Esophagus muscularis mucosa (tissue), 4 donors: ENCODE measurements around the gene PIP4K2B. TPM values are rescaled to one million over a fixed set of nuclear protein-coding genes. Genes with fewer than 3 reads are reported as not detected.

ENCODE experiments used
- DNase-seq: peaks from one replicate; pipeline ENCODE4 v3.0.0-alpha.2; 2017; ENCODE audit errors: extremely low spot score
- H3K27ac ChIP-seq, 4 donors: fragments of 200-600 bp; sonication (generic); replicated peaks in 1 of 4; 1 replicate in 3 of 4; 2 replicates in 1 of 4; pipeline ENCODE4 v1.5.1; 2016 to 2019; ENCODE audit warnings: mild to moderate bottlenecking in 1 of 4
- H3K27me3 ChIP-seq, 4 donors: fragments of 200-600 bp; sonication (generic); one replicate each; pipeline versions ENCODE4 v1.5.1 to v1.6.0; 2016 to 2019
- H3K36me3 ChIP-seq, 4 donors: fragments of 200-600 bp; sonication (generic); one replicate each; pipeline ENCODE4 v1.5.1; 2016 to 2019
- H3K4me1 ChIP-seq, 4 donors: fragments of 200-600 bp; sonication (generic); one replicate each; pipeline ENCODE4 v1.5.1; 2016 to 2019
- H3K4me3 ChIP-seq, 4 donors: fragments of 200-600 bp; sonication (generic); 1 replicate in 2 of 4; 2 replicates in 2 of 4; pipeline ENCODE4 v1.5.1; 2016 to 2019; ENCODE audit warnings: mild to moderate bottlenecking in 4 of 4, moderate library complexity in 1 of 4
- H3K9me3 ChIP-seq, 4 donors: fragments of 200-600 bp; sonication (generic); 1 replicate in 3 of 4; 2 replicates in 1 of 4; pipeline ENCODE4 v1.5.1; 2016 to 2019
- EP300 ChIP-seq: sonication (generic); formaldehyde crosslinking; IDR thresholded peaks from one replicate; pipeline ENCODE4 v1.6.1; 2017; ENCODE audit warnings: antibody characterized with exemption
- POLR2A ChIP-seq: fragments of 450-650 bp; IDR thresholded peaks from one replicate; pipeline ENCODE4 v1.6.1; 2017; ENCODE audit warnings: antibody characterized with exemption, moderate library complexity, mild to moderate bottlenecking, low read depth
- POLR2AphosphoS5 ChIP-seq, 2 donors: sonication (generic); formaldehyde crosslinking; IDR thresholded peaks; one replicate each; pipeline ENCODE4 v1.6.1; 2017; ENCODE audit warnings: antibody characterized with exemption in 2 of 2
- WGBS: methylation state at CpG from one replicate; pipeline ENCODE4 v1.1.5; 2018; 5-methylcytosine and 5-hydroxymethylcytosine counted together
- intact Hi-C: fragments of 100-400 bp; cut with DNase I; formaldehyde crosslinking; loops from one replicate; pipeline ENCODE4 v1.15.1; 2023
- total RNA-seq, 4 donors: library from RNA; depleted of rRNA; stranded (reverse); fragments of >200 nt; gene quantifications; one replicate each; pipeline versions ENCODE4 v1.1.0 to v1.2.1, GENCODE V29; 2016
- TF ChIP-seq, protein P1 (sequence below), 3 experiments: fragments of 200-600 bp in 2 of 3; fragments of 450-650 bp in 1 of 3; sonication (generic) in 2 of 3; IDR thresholded peaks; one replicate each; pipeline ENCODE4 v1.5.1; 2017 to 2019; ENCODE audit warnings: antibody characterized with exemption in 3 of 3, mild to moderate bottlenecking in 2 of 3, moderate library complexity in 1 of 3

PIP4K2B gene
- total RNA-seq, 4 donors from 2014 or later: 39.5 to 72.1 (median 53.2) TPM

DNA sequence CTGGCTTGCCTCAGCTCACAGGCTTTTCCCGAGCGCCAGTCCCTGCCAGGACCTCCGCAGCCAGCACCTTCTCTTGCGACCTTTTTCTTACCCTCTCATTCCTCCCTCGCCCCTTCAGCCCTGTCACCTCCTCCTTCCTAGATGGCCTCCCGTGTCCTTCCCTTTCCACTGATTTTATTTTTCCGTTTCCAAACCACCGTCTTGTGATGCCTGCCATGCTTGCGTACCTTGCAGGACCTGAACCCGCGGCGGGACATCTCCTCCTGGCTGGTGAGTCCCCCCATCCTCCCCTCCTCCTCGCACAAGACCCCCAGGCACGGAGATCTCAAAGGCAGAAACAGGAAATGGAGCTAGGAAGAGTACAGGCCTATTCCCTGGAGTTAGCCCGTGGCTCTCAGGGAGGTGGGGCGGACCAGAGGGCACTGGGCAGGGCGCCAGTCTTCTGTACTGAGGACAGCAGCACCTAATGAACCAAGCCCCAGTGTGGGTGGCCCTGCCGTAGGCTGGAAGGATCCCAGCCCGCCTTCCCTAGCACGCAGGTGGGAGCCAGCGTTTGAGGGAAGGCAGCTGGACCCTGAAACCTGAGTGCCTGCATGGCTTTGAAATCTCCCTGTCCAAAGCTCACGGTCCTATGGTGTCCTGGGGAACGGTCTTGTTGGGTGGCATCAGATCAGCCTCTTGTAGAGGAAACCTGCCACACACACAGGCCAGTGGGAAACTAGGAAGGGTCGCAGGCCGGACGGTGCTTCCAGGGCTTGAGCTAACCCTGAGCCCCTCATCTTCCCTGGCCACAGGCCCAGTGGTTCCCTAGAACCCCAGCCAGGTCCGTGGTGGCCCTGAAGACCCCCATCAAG lies 68.6 kb downstream of the PIP4K2B start:
- 6% methylated on average over 23 of the region's 27 CpGs for WGBS
- H3K36me3 ChIP-seq: peaks cover 10 to 44% (median 32%) of the 10 kb centered on the region in 4 donors
- no peak for DNase-seq
- H3K4me3 ChIP-seq: peak overlapping the region; percentile 74 to 93 (median 85)
- TF ChIP-seq POLR2AphosphoS5 (IDR thresholded peaks at IDR 0.05) (peak in 1 of 2 donors; percentile 50), EP300 (no peak), POLR2A (no peak)
- TF ChIP-seq, protein P1, sequence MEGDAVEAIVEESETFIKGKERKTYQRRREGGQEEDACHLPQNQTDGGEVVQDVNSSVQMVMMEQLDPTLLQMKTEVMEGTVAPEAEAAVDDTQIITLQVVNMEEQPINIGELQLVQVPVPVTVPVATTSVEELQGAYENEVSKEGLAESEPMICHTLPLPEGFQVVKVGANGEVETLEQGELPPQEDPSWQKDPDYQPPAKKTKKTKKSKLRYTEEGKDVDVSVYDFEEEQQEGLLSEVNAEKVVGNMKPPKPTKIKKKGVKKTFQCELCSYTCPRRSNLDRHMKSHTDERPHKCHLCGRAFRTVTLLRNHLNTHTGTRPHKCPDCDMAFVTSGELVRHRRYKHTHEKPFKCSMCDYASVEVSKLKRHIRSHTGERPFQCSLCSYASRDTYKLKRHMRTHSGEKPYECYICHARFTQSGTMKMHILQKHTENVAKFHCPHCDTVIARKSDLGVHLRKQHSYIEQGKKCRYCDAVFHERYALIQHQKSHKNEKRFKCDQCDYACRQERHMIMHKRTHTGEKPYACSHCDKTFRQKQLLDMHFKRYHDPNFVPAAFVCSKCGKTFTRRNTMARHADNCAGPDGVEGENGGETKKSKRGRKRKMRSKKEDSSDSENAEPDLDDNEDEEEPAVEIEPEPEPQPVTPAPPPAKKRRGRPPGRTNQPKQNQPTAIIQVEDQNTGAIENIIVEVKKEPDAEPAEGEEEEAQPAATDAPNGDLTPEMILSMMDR (IDR thresholded peaks at IDR 0.05): no peak
- no peaks in the 10 kb centered on the region for H3K27me3 ChIP-seq
- H3K4me1 ChIP-seq: peaks cover 51 to 68% (median 63%) of the 10 kb centered on the region in 4 donors
- H3K9me3 ChIP-seq: no peaks in the 10 kb centered on the region
- H3K27ac ChIP-seq: peak overlapping the region; percentile 87 to 92 (median 88)
- intact Hi-C loops: loop anchor here (5.0 to 10.0 kb wide), 2 partner anchors 38 to 64 kb away; partner anchors contain the start of gene PIP4K2B

DNA sequence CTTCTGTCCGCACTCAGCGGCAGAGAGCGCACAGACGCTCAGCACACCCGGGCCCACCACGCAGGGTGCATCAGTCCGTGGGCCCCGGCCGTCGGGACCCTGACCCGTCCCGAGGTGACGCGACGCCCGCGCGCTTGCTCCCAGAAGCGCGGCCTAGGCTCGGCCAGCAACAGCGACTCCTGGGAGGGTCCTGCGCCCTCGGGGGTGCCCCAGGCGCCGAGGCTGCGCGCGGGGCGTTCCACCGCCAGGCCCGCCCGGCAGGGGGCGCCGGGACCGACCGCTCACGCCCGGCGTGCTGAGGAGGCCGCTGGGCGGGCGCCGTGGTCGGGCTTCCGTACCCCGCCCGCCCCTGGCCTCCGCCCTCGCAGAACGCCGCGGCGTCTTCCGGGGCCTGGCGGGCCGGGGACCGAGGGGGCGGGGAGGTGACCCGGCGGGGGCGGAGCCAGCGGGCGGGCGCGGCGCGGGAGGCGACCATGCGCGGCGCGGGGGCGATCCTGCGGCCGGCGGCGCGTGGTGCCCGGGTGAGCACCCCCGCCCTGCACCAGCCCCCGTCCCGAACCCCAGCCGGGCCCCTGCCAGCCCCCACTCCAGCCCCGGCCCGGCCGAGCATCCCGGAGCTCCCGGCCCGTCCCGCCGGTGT lies 69.3 kb downstream of the PIP4K2B start, which contains the start of gene CISD3:
CISD3 (plus strand) TSS at position 456 of the 640 bp plus-strand sequence; CDS start at position 474, 18 bp downstream.
- 0% methylated on average over 24 of the region's 92 CpGs for WGBS
- peak within 1 kb of the TSS; percentile 74 to 93 (median 85) for H3K4me3 ChIP-seq
- peaks cover 10 to 40% (median 34%) of the 10 kb centered on the region in 4 donors for H3K36me3 ChIP-seq
- intact Hi-C loops: loop anchor here (5.0 to 10.0 kb wide), 2 partner anchors 38 to 65 kb away; partner anchors contain the start of gene PIP4K2B
- no peak for DNase-seq
- H3K9me3 ChIP-seq: no peaks in the 10 kb centered on the region
- no peaks in the 10 kb centered on the region for H3K27me3 ChIP-seq
- H3K27ac ChIP-seq: peak within 1 kb of the TSS; percentile 87 to 92 (median 88)
- peaks cover 46 to 61% (median 59%) of the 10 kb centered on the region in 4 donors for H3K4me1 ChIP-seq
- TF ChIP-seq POLR2AphosphoS5 (IDR thresholded peaks at IDR 0.05) (peak in 1 of 2 donors; percentile 34), POLR2A (no peak), EP300 (no peak)
- TF ChIP-seq, protein P1 (IDR thresholded peaks at IDR 0.05): peak; percentile 81 to 92 (median 90)

DNA sequence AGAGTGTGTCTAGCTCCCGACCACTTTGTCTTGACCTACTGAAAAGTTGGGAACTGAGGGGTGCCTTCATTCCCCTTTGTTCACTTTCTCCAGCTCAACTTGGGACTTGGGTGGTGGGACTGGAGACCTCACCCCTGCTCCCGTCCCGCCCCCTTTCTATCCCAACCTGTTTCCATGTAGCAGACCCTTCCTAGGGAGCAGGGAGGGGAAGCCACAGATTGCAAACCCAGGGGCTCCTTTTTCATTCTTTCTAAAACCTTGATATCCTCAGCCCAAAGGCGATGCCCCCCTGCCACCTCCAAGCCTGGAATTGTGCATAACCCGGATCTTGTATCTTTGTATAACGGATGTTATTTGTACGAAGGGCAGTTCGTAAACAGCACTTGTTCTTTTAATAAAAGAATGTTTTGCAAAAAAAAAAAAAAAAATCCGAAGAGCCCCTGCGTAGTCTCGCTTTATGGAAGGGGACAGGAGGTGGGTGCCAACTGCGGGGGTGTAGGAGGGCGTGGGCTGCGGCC lies 69.9 kb downstream of the PIP4K2B start:
- H3K36me3 ChIP-seq: peaks cover 10 to 46% (median 37%) of the 10 kb centered on the region in 4 donors

GRCh38 chr17:38728290-38728831 lies 71.0 kb downstream of the PIP4K2B start:
- peaks cover 40 to 58% (median 54%) of the 10 kb centered on the region in 4 donors for H3K4me1 ChIP-seq
- peak in 1 of 2 donors; percentile 17 for TF ChIP-seq POLR2AphosphoS5 (IDR thresholded peaks at IDR 0.05)
- TF ChIP-seq, protein P1 (IDR thresholded peaks at IDR 0.05): no peak

More for the DNA sequence above, 69.9 kb downstream of the PIP4K2B start:
- Histone ChIP-seq H3K27me3 (no peaks in the 10 kb centered on the region), H3K4me3 (peak overlapping the region; percentile 74 to 93 (median 85)), H3K4me1 (peaks cover 46 to 61% (median 58%) of the 10 kb centered on the region in 4 donors), H3K9me3 (no peaks in the 10 kb centered on the region), H3K27ac (peak overlapping the region; percentile 87 to 92 (median 88))
- intact Hi-C loops: no loop called here
- no peak for DNase-seq
- TF ChIP-seq POLR2AphosphoS5 (IDR thresholded peaks at IDR 0.05) (no peak), EP300 (no peak), POLR2A (no peak)
- TF ChIP-seq, protein P1 (IDR thresholded peaks at IDR 0.05): no peak
- 21% methylated on average over 14 of the region's 14 CpGs for WGBS

More at GRCh38 chr17:38728290-38728831, 71.0 kb downstream of the PIP4K2B start:
- Histone ChIP-seq H3K36me3 (peaks cover 3 to 44% (median 33%) of the 10 kb centered on the region in 4 donors), H3K27me3 (no peaks in the 10 kb centered on the region), H3K9me3 (no peaks in the 10 kb centered on the region), H3K4me3 (no peak overlapping the region), H3K27ac (no peak overlapping the region)
- DNase-seq: no peak
- WGBS: 82% methylated on average over 8 of the region's 8 CpGs
- intact Hi-C loops: no loop called here
